ENCODE measurements around the gene BID.

BID gene

GRCh38 chr22:17783773-17784480 is 9.7 kb upstream of the BID start:
- DNase-seq (ENCODE audit: low spot score) = no peak

DNA sequence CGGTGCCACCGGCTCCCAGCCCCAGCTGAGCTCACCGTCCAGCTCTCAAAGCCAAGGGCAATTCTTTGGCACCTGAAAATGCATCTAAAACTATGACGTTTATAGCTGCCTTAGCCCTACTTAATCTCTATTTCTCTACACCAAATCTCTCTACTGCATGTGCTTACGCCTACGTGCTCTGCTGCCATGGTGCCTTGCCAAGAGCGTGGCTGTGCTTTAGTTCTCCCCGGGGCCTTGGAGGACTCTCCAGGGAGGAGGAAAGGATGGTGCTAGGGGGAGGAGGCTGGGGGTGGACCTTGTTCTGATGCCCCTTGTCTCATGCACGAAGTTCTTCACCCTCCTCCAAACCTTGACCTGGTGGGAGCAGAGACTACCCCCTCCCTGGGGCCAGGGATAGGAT is 9.0 kb upstream of the BID start:
- no peak for DNase-seq (ENCODE audit: low spot score)

DNA sequence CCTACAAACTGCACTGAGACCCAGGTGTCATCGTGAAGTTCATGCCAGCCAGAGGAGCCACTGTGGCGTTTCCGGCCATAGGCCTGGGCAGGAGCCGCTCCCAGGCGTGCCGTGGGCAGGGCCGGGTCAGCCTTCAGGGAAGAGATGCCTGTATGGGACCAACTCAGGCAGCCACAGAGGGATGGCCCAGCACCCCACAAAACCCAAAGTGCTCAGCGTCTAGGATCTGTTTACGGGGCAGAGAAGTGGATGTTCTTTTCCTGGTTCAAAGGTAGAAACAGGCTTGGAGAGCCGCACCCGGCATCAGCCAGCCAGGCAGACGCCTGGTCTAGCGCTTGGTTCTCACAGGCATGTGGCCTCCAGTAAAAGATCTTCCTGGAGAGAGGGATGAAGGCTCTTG is 8.4 kb upstream of the BID start:
- no peak for DNase-seq (ENCODE audit: low spot score)

GRCh38 chr22:17782158-17782557 is 7.9 kb upstream of the BID start:
- DNase-seq (ENCODE audit: low spot score) = no peak

- peak; percentile 74 for DNase-seq (ENCODE audit: low spot score)
These were observed 7.2 kb upstream of the BID start for GRCh38 chr22:17781319-17782031.

DNA sequence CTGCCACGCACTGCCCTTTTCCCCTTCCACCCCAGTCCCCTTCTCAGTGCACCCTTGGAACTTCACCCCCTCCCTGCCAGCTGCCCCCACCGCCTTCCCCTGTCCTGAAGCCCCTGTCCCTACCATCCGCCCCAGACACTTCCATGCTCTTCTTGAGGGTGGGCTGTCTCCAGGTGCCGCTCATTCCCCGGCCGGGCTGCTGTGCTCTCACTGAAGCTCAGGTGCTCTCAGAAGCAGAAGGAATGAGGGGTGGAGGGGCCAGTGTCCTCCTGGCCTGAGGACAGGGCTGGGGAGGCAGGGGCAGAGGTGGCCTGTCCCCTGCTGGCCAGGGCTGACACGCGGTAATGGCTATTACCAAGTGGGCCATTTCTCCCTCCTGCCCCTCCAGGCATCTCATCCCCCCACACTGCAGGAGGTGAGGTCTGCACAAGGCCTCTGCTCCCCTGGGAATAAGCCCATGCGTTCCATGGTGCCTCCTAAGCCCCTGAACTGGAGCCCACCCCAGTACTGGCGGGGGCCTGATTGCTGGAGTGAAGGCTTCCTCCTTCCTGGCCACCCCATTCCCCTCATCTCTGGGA is 6.6 kb upstream of the BID start:
- no peak for DNase-seq (ENCODE audit: low spot score)

DNA sequence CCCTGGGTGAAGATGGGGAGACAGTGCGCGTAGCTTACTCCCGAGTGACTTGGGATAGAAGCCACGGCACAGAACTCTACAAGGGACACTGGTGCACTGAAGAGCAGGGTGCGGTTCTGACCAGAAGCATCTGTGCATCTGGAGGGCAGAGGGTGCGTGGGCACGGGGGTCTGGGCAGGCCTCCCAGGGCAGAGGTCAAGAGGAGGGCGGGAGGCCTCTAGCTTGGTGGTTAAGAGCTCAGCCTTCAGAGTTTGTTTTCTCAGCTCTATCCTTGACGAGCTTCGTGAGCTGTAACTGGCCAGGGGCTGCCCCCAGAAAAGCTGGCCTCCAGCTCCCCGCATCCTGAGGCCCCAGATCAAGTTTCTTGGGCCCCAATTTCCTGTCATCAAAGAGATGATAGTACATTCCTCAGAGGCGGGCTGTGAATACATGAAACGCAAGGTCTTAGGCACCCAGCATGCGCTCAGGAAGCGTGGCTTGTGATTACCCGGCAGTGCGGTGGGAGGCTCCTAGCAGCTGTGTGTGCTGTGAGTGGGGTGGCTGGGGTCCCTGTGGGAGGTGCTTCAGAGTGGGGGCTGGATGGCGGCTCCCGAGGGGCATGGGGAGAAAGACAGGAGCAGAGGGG is 6.0 kb upstream of the BID start:
- DNase-seq (ENCODE audit: low spot score) = no peak

- peak; percentile 11 for DNase-seq (ENCODE audit: low spot score)
These were observed 5.2 kb upstream of the BID start for GRCh38 chr22:17779286-17780115.

GRCh38 chr22:17778412-17778976 is 4.2 kb upstream of the BID start:
- DNase-seq (ENCODE audit: low spot score) = no peak

DNA sequence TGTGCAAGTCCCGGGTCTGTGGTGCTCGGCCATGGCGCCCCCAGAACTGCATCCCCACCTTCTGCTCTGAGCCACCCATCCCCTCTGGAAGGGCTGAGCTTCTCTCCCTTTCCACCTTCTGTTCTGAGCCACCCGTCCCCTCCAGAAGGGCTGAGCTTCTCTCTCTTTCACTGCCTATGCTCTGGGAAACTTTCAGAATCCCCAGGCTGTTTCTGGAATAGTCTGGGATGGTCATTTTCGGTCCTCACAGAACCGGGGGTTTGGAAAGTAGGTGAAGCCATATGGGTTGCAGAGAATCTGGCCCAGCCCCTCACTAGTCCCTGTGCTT is 3.4 kb upstream of the BID start:
- DNase-seq (ENCODE audit: low spot score) = no peak

DNA sequence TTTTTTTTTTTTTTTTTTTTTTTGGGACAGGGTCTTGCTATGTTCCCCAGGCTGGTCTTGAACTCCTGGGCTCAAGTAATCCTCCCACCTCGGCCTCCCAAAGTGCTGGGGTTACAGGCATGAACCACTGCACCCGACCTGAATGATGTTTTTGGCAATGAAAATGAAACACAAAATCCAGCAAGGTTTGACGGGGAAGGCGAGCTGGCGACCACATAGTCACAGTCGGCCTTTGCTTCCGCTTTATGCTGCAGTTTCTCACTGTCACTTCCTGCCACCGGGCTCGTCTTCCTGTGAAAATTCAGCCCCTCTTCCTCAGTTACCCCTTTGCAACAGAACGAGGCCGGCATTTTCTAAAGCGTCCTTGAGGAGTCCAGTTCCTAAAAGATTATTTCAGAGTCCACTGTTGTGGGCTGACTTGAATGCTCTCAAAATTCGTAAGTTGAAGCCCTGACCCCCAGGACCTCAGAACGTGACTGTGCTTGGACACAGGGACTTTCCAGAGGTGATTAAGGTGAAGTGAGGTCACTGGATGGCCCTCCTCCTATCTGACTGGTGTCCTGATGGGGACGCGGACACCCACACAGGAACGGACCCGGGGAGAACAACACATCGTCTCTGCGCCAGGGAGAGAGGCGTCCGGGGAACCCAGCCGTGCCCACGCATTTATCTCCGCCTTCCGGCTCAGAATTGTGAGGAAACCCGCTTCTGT is 2.9 kb upstream of the BID start:
- peak; percentile 74 for DNase-seq (ENCODE audit: low spot score)

GRCh38 chr22:17775781-17776465 is 1.7 kb upstream of the BID start:
- DNase-seq (ENCODE audit: low spot score) = peak; percentile 25

DNA sequence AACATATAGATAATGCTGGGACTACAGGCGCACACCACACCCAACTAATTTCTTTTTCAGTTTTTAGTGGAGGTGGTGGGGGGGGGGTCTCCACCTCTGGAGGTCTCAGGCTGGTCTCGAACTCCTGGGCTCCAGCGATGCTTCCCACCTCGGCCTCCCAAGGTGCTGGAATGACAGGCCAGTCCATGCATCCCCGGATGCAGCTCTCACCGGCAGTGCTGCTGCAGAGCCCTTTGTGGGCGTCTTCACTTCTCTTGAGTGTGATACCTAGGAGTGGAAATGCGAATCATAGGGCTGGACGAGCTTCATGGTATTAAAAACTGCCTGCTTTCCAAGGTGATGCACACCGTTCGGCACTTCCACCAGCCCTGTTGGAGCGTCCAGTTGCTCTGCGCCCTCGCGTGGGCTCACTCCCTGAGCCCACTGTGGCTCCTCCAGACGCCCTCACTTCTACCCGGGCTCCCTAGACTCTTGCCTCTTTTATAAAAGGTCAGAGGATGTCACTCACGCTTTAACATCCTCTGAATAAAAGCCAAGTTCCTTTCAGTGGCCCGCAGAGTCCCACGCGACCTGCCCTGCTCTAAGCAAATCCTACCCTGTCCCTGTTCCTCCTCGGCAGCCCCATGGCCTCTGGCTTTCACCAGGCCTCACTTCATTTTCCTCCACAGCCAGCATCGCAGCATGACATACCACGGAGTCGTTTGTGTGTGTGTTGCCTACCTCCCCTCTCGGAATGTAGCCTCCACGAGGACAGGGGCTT is 837 bp upstream of the BID start:
- no peak for DNase-seq (ENCODE audit: low spot score)

DNA sequence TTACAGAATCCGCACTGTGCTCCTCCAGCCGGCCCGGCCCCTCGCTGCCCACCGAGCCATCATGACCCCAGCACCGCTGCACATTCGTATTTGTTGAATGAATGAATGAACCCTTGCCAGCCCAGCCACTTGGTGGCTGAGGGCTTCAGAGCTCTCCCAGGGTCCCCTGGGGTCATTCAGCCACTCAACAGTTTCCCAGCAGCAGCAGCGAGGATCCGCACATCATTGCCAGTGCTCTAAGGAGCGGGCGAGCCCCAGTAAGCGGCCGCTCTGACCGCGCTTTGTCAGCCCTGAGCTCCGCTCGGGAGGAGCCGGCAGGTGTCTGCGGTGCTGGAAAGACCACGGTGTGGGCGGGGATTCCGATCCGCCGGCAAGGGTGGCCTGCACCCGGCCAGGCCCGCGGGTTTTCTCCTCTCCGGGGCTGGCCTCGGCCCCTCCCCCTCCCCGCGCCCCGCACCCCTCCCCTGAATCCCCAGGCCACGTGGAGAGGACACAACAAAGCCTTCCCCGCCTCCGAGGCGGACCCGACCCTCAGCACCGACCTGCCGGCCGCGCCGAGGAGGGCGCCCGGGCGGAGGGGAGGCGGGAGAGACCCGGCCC is 563 bp downstream of the BID start:
- DNase-seq (ENCODE audit: low spot score) = peak; percentile 63

DNA sequence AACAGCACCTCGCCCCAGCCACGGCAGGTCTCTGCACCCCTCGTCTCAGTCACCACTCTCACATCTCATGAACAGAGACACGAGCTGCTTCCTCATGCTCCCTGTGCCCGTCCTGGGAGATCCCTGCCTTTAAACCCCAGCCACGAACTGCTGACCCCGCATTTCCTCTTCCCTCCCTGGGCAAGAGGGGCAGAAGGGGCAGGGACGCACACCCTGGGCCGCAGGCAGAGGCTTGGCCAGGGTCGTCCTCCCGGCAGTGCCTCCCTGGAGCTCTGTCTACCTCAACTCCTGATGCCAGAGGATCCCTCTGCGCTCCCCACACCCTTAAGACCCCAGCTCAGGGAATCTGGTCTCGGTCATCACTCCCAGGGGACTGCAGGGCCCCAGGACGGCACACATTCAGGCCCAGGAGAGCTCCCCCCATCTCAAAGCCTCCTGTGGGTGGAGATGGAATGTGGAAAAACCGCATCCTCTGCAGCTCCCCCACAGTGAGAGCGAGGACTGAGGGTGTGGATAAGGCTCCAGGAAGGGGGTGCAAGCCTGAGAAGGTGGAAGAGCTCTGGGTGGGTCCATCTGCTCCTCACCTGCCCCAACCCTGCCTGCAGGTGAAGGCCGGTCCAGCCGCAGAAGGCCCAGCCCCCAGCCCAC is 1.2 kb downstream of the BID start:
- DNase-seq (ENCODE audit: low spot score) = no peak

GRCh38 chr22:17772249-17772957 is 1.9 kb downstream of the BID start:
- no peak for DNase-seq (ENCODE audit: low spot score)

DNA sequence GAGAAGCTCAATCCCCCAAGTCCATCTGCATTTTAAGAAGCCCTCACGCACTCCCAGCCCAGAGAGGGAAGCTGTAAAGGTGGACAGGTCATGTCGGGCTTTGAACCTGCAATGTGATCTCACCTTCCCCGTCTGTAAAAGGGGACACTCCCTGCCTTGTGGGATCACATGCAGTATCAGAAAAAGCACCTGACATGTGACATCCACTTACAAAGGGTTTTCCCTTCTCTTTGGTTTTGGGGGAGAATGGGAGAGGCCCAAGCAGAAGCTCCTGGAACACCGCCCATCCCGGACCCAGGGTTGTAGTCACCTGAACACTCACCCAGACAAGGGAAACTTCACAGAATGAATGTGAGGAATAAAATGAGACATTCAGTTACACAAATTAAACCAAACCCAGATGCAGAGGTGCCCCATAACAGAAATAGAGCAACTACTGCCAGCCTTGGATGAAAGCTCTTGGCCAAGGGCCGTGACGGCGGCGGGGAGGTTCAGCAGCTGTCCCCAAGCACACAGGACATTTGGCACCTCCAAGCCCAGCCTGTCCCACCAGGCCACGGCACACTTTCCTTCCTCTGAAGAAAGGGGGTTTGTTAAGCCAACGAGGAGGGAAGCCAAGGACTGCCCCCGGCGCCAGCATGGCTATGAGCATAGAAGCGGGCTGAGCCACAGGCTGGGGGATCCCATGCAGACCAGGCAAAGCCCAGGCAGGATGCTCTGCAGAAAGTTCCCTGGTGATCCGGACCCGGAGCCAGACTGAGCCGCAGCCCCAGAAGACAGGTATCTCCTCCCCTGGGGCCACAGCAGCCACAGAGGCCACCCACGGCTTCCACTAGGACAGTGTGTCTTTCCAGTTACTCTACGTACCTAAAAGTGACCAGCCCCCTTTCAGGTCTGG is 3.8 kb downstream of the BID start:
- DNase-seq (ENCODE audit: low spot score) = no peak

Measured in CD4-positive, alpha-beta T cell treated with Interleukin-2 at 100 ng/mL for 4 hours (primary cell).